HepG2 (cell line): ENCODE data around the gene TMEM62.

Experiments
- ATF3 ChIP-seq: sonication (generic); formaldehyde crosslinking; IDR thresholded peaks from 2 replicates; pipeline ENCODE4 v1.4.0; 2020; ENCODE audit warnings: missing genetic modification reagents
- CTCF ChIP-seq: sonication (generic); formaldehyde crosslinking; IDR thresholded peaks from 2 replicates; pipeline ENCODE4 v1.5.0; 2020; ENCODE audit warnings: mild to moderate bottlenecking, missing genetic modification reagents, moderate library complexity
- ESRRA ChIP-seq: sonication (generic); formaldehyde crosslinking; IDR thresholded peaks from 2 replicates; pipeline ENCODE4 v1.5.1; 2020; ENCODE audit warnings: mild to moderate bottlenecking, low read depth, missing genetic modification reagents
- FOXA1 ChIP-seq, 2 experiments: fragments of 450-650 bp in 1 of 2; sonication (generic) in 1 of 2; formaldehyde crosslinking in 1 of 2; IDR thresholded peaks; 2 replicates each; pipeline versions ENCODE4 v1.4.0 to v1.6.1; 2016 to 2020; ENCODE audit warnings: missing genetic modification reagents in 1 of 2
- FOXJ3 ChIP-seq: sonication (generic); formaldehyde crosslinking; IDR thresholded peaks from 2 replicates; pipeline ENCODE4 v1.4.0; 2020; ENCODE audit warnings: missing genetic modification reagents, mild to moderate bottlenecking, borderline replicate concordance
- NFRKB ChIP-seq: fragments of 450-650 bp; IDR thresholded peaks from 2 replicates; pipeline ENCODE4 v1.6.1; 2017
- POLR2A ChIP-seq, 2 experiments: IDR thresholded peaks; 2 replicates each; pipeline ENCODE4 v1.6.1; 2011; ENCODE audit warnings: low read depth in 2 of 2, low read length in 2 of 2, mild to moderate bottlenecking in 1 of 2, moderate library complexity in 1 of 2; ENCODE audit not compliant: insufficient read depth in 1 of 2
- SIN3A ChIP-seq: IDR thresholded peaks from 2 replicates; pipeline ENCODE4 v1.6.1; 2011; ENCODE audit warnings: low read depth, mild to moderate bottlenecking, control low read depth, low read length, borderline replicate concordance
- SUZ12 ChIP-seq: fragments of 150-350 bp; IDR thresholded peaks from 2 replicates; pipeline ENCODE4 v1.6.1; 2014; ENCODE audit warnings: low read depth, low read length
- TAF1 ChIP-seq: sonication (generic); formaldehyde crosslinking; IDR thresholded peaks from 2 replicates; pipeline ENCODE4 v1.4.0; 2020; ENCODE audit warnings: missing genetic modification reagents
- ZNF17 ChIP-seq: sonication (generic); formaldehyde crosslinking; IDR thresholded peaks from 2 replicates; pipeline ENCODE4 v1.5.0; 2020; ENCODE audit warnings: mild to moderate bottlenecking, missing genetic modification reagents
- ZNF670 ChIP-seq: sonication (generic); formaldehyde crosslinking; IDR thresholded peaks from 2 replicates; pipeline ENCODE4 v1.8.0; 2022; ENCODE audit warnings: mild to moderate bottlenecking, missing genetic modification reagents, borderline replicate concordance

- no peak for TF ChIP-seq ZNF17
- TF ChIP-seq TAF1 (CRISPR knock-in tag), result no peak
- TF ChIP-seq POLR2A (IDR thresholded peaks at IDR 0.05; ENCODE audit: insufficient read depth in 1 of 2, low read depth in 2 of 2, low read length in 2 of 2), result no peak
- no peak for TF ChIP-seq ATF3 (CRISPR knock-in tag)
- no peak for TF ChIP-seq NFRKB
- no peak for TF ChIP-seq SIN3A
- TF ChIP-seq ZNF670, result no peak
- no peak for TF ChIP-seq FOXJ3 (CRISPR knock-in tag)
- no peak for TF ChIP-seq FOXA1 (IDR thresholded peaks at IDR 0.05)
- no peak for TF ChIP-seq FOXA1 (CRISPR knock-in tag; IDR thresholded peaks at IDR 0.05)
- no peak for TF ChIP-seq ESRRA (CRISPR knock-in tag)
- TF ChIP-seq CTCF (CRISPR knock-in tag), result no peak
- no peak for TF ChIP-seq SUZ12
Observed at GRCh38 chr15:43193710-43194109, 60.3 kb downstream of the TMEM62 start.
